ENCODE data around the gene RHOBTB3. TPM values are rescaled to one million over a fixed set of nuclear protein-coding genes. Genes with fewer than 3 reads are reported as not detected.

Gene RHOBTB3
- total RNA-seq, 1 experiment from 2014 or later, result 6.8 TPM

DNA sequence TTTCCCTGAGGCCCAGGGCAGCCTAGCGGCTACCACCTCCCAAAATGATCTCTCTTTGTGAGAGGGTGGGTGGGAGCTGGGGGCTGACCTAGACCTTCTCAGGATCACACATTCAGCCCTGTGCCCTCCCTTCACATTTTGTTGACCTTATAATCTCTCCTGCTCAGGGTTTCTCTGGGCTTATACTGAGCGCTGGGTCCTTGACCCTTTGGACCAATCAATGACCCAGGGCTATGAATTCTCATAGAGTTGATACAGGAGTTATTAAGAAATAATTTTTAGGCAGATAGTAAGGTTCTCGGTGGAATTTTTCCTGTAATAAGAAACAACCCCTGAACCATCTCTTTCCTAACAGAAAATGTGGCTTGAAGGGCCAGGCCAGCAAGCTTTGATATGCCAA, 69.4 kb downstream of the RHOBTB3 start:
- Mint-ChIP-seq H3K27ac (no peak overlapping the region; a peak in 1 of 7 replicates), H3K4me3 (no peak overlapping the region), H3K9me3 (no peaks in the 10 kb centered on the region), H3K27me3 (ENCODE audit: low read depth) (no peaks in the 10 kb centered on the region), H3K4me1 (no peaks in the 10 kb centered on the region), H3K36me3 (ENCODE audit: insufficient read depth in 1 of 3, low read depth in 3 of 3) (no peaks in the 10 kb centered on the region)
- Histone ChIP-seq H3K4ac (ENCODE audit: low read depth, low read length) (no peak overlapping the region), H4K20me1 (ENCODE audit: control insufficient read depth, insufficient read depth, insufficient read length) (no peaks in the 10 kb centered on the region), H2AFZ (ENCODE audit: low read length) (no peak overlapping the region), H2BK12ac (ENCODE audit: insufficient read length, low read depth, low read length) (no peak overlapping the region), H4K5ac (ENCODE audit: insufficient read length, low read depth, low read length) (no peak overlapping the region), H2BK120ac (ENCODE audit: low read depth, low read length, poor library complexity, severe bottlenecking) (no peak overlapping the region), H3K27ac (ENCODE audit: insufficient read length, low read depth, low read length) (no peak overlapping the region), H2BK15ac (ENCODE audit: low read depth, low read length) (no peak overlapping the region), H3K79me1 (ENCODE audit: insufficient read depth, low read depth, low read length, poor library complexity, severe bottlenecking) (no peaks in the 10 kb centered on the region), H3K4me1 (ENCODE audit: insufficient read depth, low read length) (no peaks in the 10 kb centered on the region), H2BK20ac (ENCODE audit: low read depth, low read length, poor library complexity, severe bottlenecking) (no peak overlapping the region), H3T11ph (ENCODE audit: low read length) (no peak overlapping the region), H3K23me2 (ENCODE audit: insufficient read length, low read depth, low read length, poor library complexity, severe bottlenecking) (no peaks in the 10 kb centered on the region), H3K18ac (ENCODE audit: insufficient read length, low read depth, low read length) (no peak overlapping the region), H3K27me3 (ENCODE audit: insufficient read depth, low read length) (no peaks in the 10 kb centered on the region), H4K91ac (ENCODE audit: insufficient read length, low read depth, low read length) (no peak overlapping the region), H3K14ac (ENCODE audit: insufficient read depth, low read length) (no peak overlapping the region), H2AK5ac (ENCODE audit: insufficient read length, low read length) (no peak overlapping the region), H2BK5ac (ENCODE audit: insufficient read length, low read length) (no peak overlapping the region), H3K9me3 (ENCODE audit: control insufficient read depth, low read depth, low read length) (no peaks in the 10 kb centered on the region), H3K56ac (ENCODE audit: insufficient read length, low read depth, low read length) (no peak overlapping the region), H3K4me2 (ENCODE audit: insufficient read depth, insufficient read length, low read length) (no peak overlapping the region), H3K23ac (ENCODE audit: insufficient read length, low read depth, low read length) (no peak overlapping the region), H4K8ac (replicated peaks; ENCODE audit: insufficient read length, low read depth, low read length) (no peak overlapping the region), H3K79me2 (ENCODE audit: insufficient read depth, low read length) (no peaks in the 10 kb centered on the region), H3K9ac (ENCODE audit: extremely low read depth, insufficient read length, low read length) (no peak overlapping the region)
- TF ChIP-seq, protein P1, sequence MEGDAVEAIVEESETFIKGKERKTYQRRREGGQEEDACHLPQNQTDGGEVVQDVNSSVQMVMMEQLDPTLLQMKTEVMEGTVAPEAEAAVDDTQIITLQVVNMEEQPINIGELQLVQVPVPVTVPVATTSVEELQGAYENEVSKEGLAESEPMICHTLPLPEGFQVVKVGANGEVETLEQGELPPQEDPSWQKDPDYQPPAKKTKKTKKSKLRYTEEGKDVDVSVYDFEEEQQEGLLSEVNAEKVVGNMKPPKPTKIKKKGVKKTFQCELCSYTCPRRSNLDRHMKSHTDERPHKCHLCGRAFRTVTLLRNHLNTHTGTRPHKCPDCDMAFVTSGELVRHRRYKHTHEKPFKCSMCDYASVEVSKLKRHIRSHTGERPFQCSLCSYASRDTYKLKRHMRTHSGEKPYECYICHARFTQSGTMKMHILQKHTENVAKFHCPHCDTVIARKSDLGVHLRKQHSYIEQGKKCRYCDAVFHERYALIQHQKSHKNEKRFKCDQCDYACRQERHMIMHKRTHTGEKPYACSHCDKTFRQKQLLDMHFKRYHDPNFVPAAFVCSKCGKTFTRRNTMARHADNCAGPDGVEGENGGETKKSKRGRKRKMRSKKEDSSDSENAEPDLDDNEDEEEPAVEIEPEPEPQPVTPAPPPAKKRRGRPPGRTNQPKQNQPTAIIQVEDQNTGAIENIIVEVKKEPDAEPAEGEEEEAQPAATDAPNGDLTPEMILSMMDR (conservative IDR thresholded peaks at IDR 0.05), result no peak
- no CpG with 5 or more reads among the region's 3 CpGs for WGBS (ENCODE audit: extremely low coverage, insufficient read length, low lambda C conversion rate)
- DNase-seq, result no peak
